ENCODE results near the gene KIFC3. TPM values are rescaled to one million over a fixed set of nuclear protein-coding genes. Genes with fewer than 3 reads are reported as not detected.
A peak's percentile ranks its signal among the peaks of the same experiment; 100 is the strongest.

The KIFC3 gene
- total and polyA plus RNA-seq, 2 of the 13 experiments (the other 11 are each of a cell fraction or from before 2014, with no cell fraction given) = 42.1 to 45.3 TPM

GRCh38 chr16:57797526-57798266 is 4.6 kb downstream of the KIFC3 start (continued):
- 0 out of 2 replicates have a peak, but pooled peaks have one; percentile 54 for TF ChIP-seq MXD3 (CRISPR knock-in tag; IDR thresholded peaks at IDR 0.05)
- TF ChIP-seq ZNF678 (CRISPR knock-in tag; IDR thresholded peaks at IDR 0.05) = 0 out of 2 replicates have a peak, but pooled peaks have one; percentile 67
- peak; percentile 30; the same call in 1 of the 2 replicates for TF ChIP-seq KDM5A (IDR thresholded peaks at IDR 0.05; ENCODE audit: borderline replicate concordance, low read length)
- TF ChIP-seq NCOA2 (CRISPR knock-in tag; IDR thresholded peaks at IDR 0.05) = peak; percentile 47; the same call in 1 of the 2 replicates
- TF ChIP-seq SRF (IDR thresholded peaks at IDR 0.05; ENCODE audit: low read depth, low read length) = no peak
- peak; percentile 63; the same call in 1 of the 2 replicates for TF ChIP-seq ATF7-NPFF (CRISPR knock-in tag; IDR thresholded peaks at IDR 0.05; ENCODE audit: low read depth)
- TF ChIP-seq ZNF264 (CRISPR knock-in tag; IDR thresholded peaks at IDR 0.05) = 0 out of 2 replicates have a peak, but pooled peaks have one; percentile 5
- TF ChIP-seq ZNF768 (CRISPR knock-in tag; IDR thresholded peaks at IDR 0.05) = peak; percentile 28; the same call in 1 of the 2 replicates
- no peak for TF ChIP-seq ZNF75D (CRISPR knock-in tag; IDR thresholded peaks at IDR 0.05; ENCODE audit: borderline replicate concordance)
- no peak for TF ChIP-seq U2AF2 (IDR thresholded peaks at IDR 0.05; ENCODE audit: low read depth, low read length)
- TF ChIP-seq GABPB1 (CRISPR knock-in tag; IDR thresholded peaks at IDR 0.05) = peak; percentile 40; the same call in 1 of the 2 replicates
- no peak for TF ChIP-seq TP53 (CRISPR knock-in tag; conservative IDR thresholded peaks at IDR 0.05)
- TF ChIP-seq HOXA3 (CRISPR knock-in tag; IDR thresholded peaks at IDR 0.05) = peak; percentile 44; the same call in 1 of the 2 replicates
- no peak for TF ChIP-seq EZH2 (conservative IDR thresholded peaks at IDR 0.05; ENCODE audit: low read depth, low read length)
- TF ChIP-seq ZNF10 (CRISPR knock-in tag; IDR thresholded peaks at IDR 0.05; ENCODE audit: borderline replicate concordance, low read depth) = 0 out of 2 replicates have a peak, but pooled peaks have one; percentile 9
- 0 out of 2 replicates have a peak, but pooled peaks have one; percentile 85 for TF ChIP-seq FOXO4 (CRISPR knock-in tag; conservative IDR thresholded peaks at IDR 0.05)
- TF ChIP-seq PHF21A (CRISPR knock-in tag; IDR thresholded peaks at IDR 0.05) = peak; percentile 95
- TF ChIP-seq ZNF7 (CRISPR knock-in tag; IDR thresholded peaks at IDR 0.05) = no peak
- TF ChIP-seq REL (CRISPR knock-in tag; conservative IDR thresholded peaks at IDR 0.05) = no peak
- no peak for TF ChIP-seq CHCHD3 (CRISPR knock-in tag; IDR thresholded peaks at IDR 0.05)
- no peak; the same call in 1 of the 2 replicates for TF ChIP-seq ZNF234 (CRISPR knock-in tag; conservative IDR thresholded peaks at IDR 0.05)
- peak; percentile 90 for TF ChIP-seq ZNF224 (CRISPR knock-in tag; IDR thresholded peaks at IDR 0.05)
- peak; percentile 63; the same call in 1 of the 2 replicates for TF ChIP-seq PATZ1 (CRISPR knock-in tag; IDR thresholded peaks at IDR 0.05)
- peak; percentile 86 for TF ChIP-seq POLR2G (IDR thresholded peaks at IDR 0.05; ENCODE audit: low read depth, low read length)
- peak; percentile 79 for TF ChIP-seq ZNF547 (CRISPR knock-in tag; IDR thresholded peaks at IDR 0.05)
- no peak for TF ChIP-seq TRIM22 (IDR thresholded peaks at IDR 0.05)

Measured in HepG2 (cell line).